Measurements from ENCODE around the gene AIFM2. TPM values are rescaled to one million over a fixed set of nuclear protein-coding genes. Genes with fewer than 3 reads are reported as not detected.
"Not testable (repeated sequence)": the region's sequence is repeated elsewhere in the genome, so short reads cannot be mapped to it uniquely, and the experiment has no call there.

The AIFM2 gene
- total and polyA plus RNA-seq, 5 donors from 2014 or later: 2.0 to 5.5 (median 2.4) TPM

DNA sequence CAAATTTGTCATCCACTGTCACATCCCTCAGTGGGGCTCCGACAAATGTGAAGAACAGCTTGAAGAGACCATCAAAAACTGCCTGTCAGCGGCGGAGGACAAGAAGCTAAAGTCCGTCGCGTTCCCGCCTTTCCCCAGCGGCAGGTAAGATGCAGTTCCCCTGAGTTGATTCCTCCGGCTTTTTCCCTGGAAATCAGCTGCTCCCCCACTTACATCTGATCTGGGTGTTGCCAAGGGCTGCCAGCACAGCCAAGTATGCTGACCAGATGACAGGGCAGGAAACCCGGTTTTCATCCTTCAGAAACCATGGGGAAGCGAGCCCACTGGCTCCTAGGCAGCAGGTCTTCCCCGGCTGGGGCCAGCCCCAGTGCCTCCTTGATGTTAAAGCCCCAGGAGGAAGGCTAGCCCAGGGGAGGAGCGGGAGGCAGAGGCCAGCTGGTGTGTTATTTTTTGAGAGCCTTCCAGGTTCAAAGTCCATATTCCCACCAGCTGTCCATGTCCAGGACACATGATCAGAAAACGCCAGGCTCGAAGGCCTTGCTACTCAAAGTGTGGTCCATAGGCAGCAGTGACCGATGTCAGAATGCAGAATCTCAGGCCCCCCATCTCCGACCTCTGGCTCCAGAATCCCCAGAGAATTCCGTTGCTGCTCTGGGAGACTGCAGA is 23.4 kb downstream of the AIFM2 start:
- no peaks in the 10 kb centered on the region for H3K27me3 Mint-ChIP-seq
- DNase-seq (no peak), ATAC-seq (ENCODE audit: low read depth in 2 of 2) (no peak)
- peaks cover 25% of the 10 kb centered on the region for H3K36me3 Mint-ChIP-seq
- H3K4me3 Mint-ChIP-seq: no peak overlapping the region
- no peak overlapping the region for H3K4me3 ChIP-seq (ENCODE audit: low read depth, low read length)
- peaks cover 0 to 4% (median 1%) of the 10 kb centered on the region in 4 donors for H3K4me1 Mint-ChIP-seq
- H3K27ac Mint-ChIP-seq: no peak overlapping the region
- peaks cover 29% of the 10 kb centered on the region for H3K36me3 ChIP-seq (ENCODE audit: control insufficient read depth, insufficient read depth, low read length)
- H3K27ac ChIP-seq (ENCODE audit: insufficient read depth, low read length, poor library complexity, severe bottlenecking): no peak overlapping the region
- H3K9me3 Mint-ChIP-seq: no peaks in the 10 kb centered on the region
- no peaks in the 10 kb centered on the region for H3K27me3 ChIP-seq (ENCODE audit: control insufficient read depth, insufficient read depth, low read length)
- no peaks in the 10 kb centered on the region for H3K4me1 ChIP-seq (ENCODE audit: control insufficient read depth, insufficient read depth, low read length, poor library complexity, severe bottlenecking)
- no peaks in the 10 kb centered on the region for H3K9me3 ChIP-seq (ENCODE audit: control insufficient read depth in 2 of 2, low read length in 2 of 2)

DNA sequence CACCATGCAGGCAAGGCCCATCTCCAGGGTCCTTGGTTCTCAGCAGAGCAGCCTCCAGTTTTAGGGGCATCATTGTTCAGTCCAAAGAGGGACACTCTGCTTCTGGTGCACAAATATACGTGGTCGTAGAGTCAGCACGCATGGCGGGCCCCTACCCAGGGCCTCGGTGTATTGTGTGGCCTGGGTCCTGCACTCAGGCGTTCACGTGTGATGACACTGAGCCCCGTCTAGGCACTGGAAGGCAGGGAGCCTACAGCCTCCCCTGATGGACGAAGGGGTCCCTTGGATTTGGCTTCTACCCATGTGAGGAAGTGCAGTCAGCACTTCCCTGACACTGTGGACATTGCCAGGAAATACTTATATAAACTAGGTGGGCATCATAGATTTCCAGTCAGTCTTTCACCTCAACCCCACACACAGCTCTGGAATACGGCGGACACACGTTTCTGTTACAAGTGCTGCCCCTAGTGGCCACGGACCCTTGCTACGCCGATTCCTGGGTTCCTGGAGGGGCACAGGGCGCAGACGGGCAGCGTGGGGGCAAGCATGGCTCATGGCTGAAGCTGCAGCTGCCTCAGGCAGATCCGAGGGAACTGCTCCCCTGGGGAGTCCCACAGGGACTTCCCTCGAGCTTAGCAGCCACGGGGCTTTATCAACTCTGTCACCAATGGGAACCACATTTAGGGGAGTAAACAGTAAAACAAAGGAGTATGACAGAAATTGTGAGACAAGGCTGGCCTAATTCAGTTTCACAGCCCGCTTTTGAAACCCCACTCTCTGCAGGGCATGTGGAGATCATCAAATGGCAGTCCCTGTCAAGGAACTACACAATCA is 25.4 kb downstream of the AIFM2 start:
- no peaks in the 10 kb centered on the region for H3K9me3 ChIP-seq (ENCODE audit: control insufficient read depth in 2 of 2, low read length in 2 of 2)
- Mint-ChIP-seq H3K4me3 (no peak overlapping the region), H3K36me3 (peaks cover 18% of the 10 kb centered on the region), H3K27me3 (no peaks in the 10 kb centered on the region), H3K9me3 (no peaks in the 10 kb centered on the region), H3K27ac (peak overlapping the region in 2 of 3 donors; percentile 31 to 60), H3K4me1 (peaks cover 0 to 4% (median 1%) of the 10 kb centered on the region in 4 donors)
- no peak overlapping the region for H3K27ac ChIP-seq (ENCODE audit: insufficient read depth, low read length, poor library complexity, severe bottlenecking)
- no peak for DNase-seq
- no peak overlapping the region for H3K4me3 ChIP-seq (ENCODE audit: low read depth, low read length)
- ATAC-seq (ENCODE audit: low read depth in 2 of 2): no peak
- peaks cover 23% of the 10 kb centered on the region for H3K36me3 ChIP-seq (ENCODE audit: control insufficient read depth, insufficient read depth, low read length)
- no peaks in the 10 kb centered on the region for H3K27me3 ChIP-seq (ENCODE audit: control insufficient read depth, insufficient read depth, low read length)
- no peaks in the 10 kb centered on the region for H3K4me1 ChIP-seq (ENCODE audit: control insufficient read depth, insufficient read depth, low read length, poor library complexity, severe bottlenecking)

DNA sequence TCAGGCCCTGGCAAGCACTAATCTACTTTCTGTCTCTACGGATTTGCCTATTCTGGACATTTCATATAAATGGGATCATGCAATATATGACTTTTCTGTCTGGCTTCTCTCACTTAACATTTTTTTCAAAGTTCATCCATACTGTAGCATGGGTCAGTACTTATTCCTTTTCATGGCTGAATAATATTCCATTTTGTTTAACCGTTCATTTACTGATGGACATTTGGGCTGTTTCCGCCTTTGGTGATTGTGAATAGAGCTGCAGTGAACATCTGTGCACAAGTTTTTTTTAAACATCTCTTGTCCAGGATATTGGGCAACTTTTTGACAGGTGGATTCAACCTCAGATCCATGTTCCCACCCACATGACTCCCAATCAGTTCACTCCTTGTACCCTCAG is 31.0 kb downstream of the AIFM2 start:
- Mint-ChIP-seq H3K4me1 (peaks cover 0 to 6% (median 0%) of the 10 kb centered on the region in 4 donors), H3K27me3 (no peaks in the 10 kb centered on the region), H3K4me3 (no peak overlapping the region), H3K36me3 (peaks cover 36% of the 10 kb centered on the region), H3K27ac (no peak overlapping the region), H3K9me3 (peaks cover 0 to 1% (median 0%) of the 10 kb centered on the region in 7 donors)
- Histone ChIP-seq H3K27ac (ENCODE audit: insufficient read depth, low read length, poor library complexity, severe bottlenecking) (no peak overlapping the region), H3K36me3 (ENCODE audit: control insufficient read depth, insufficient read depth, low read length) (peaks cover 27% of the 10 kb centered on the region), H3K9me3 (ENCODE audit: control insufficient read depth in 2 of 2, low read length in 2 of 2) (no peaks in the 10 kb centered on the region), H3K4me3 (ENCODE audit: low read depth, low read length) (no peak overlapping the region), H3K27me3 (ENCODE audit: control insufficient read depth, insufficient read depth, low read length) (no peaks in the 10 kb centered on the region), H3K4me1 (ENCODE audit: control insufficient read depth, insufficient read depth, low read length, poor library complexity, severe bottlenecking) (no peaks in the 10 kb centered on the region)
- DNase-seq (no peak), ATAC-seq (ENCODE audit: low read depth in 2 of 2) (no peak)

DNA sequence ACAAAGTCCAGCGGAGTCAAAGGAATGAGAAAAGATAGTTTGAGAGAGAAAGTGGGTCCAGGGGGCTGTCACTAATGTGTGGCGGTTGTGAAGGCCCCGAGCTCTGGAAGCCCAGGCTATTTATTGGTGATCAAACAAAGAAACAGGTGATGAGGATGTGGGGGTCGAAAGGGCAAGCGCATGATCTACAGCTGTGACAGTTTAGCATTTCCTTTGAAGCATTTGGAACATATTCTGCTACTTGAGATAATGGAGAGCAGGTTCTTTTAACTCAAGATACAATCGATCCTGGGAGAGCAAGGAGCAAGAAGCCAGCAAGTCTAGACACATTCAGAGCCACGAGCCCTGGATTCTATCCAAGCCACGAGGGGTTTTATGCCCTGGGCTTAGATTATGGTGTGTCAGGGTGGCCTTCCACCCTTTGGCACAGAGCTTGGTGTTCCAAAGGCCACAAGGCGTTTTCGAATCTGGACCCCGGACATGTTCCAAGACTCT is 31.5 kb downstream of the AIFM2 start:
- DNase-seq: not testable (repeated sequence)
- H3K27ac Mint-ChIP-seq: peak overlapping the region in 1 of 3 donors; percentile 54

DNA sequence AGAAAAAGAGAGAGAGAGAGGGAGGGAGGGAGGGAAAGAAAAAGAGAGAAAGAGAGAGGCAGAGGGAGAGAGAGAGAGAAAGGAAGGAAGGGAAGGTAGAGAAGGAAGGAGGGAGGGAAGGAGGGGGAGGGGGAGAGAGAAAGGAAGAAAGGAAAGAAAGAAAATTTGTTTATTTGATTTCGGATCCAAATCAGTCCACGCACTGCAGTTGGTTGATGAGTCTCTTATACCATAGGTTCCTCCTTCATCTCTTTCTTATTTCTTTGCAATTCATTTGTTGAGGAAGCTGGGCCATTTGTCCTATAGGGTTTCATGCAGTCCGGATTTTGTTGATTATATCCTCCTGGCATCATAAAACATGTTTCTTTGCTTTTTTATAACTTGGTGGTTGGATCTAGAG is 34.4 kb downstream of the AIFM2 start:
- Histone ChIP-seq H3K36me3 (ENCODE audit: control insufficient read depth, insufficient read depth, low read length) (peaks cover 30% of the 10 kb centered on the region), H3K9me3 (ENCODE audit: control insufficient read depth in 2 of 2, low read length in 2 of 2) (no peaks in the 10 kb centered on the region), H3K4me1 (ENCODE audit: control insufficient read depth, insufficient read depth, low read length, poor library complexity, severe bottlenecking) (peaks cover 12% of the 10 kb centered on the region), H3K4me3 (ENCODE audit: low read depth, low read length) (no peak overlapping the region), H3K27ac (ENCODE audit: insufficient read depth, low read length, poor library complexity, severe bottlenecking) (no peak overlapping the region), H3K27me3 (ENCODE audit: control insufficient read depth, insufficient read depth, low read length) (no peaks in the 10 kb centered on the region)
- H3K27me3 Mint-ChIP-seq: no peaks in the 10 kb centered on the region
- H3K4me1 Mint-ChIP-seq: peaks cover 3 to 32% (median 16%) of the 10 kb centered on the region in 4 donors
- no peak overlapping the region for H3K27ac Mint-ChIP-seq
- no peak for DNase-seq
- H3K4me3 Mint-ChIP-seq: no peak overlapping the region
- H3K36me3 Mint-ChIP-seq: peaks cover 33% of the 10 kb centered on the region
- peaks cover 0 to 1% (median 0%) of the 10 kb centered on the region in 7 donors for H3K9me3 Mint-ChIP-seq
- ATAC-seq (ENCODE audit: low read depth in 2 of 2): no peak

More for the DNA sequence above, 31.5 kb downstream of the AIFM2 start:
- not testable (repeated sequence) for H3K4me1 Mint-ChIP-seq; H3K4me3 ChIP-seq (ENCODE audit: low read depth, low read length); H3K27me3 ChIP-seq (ENCODE audit: control insufficient read depth, insufficient read depth, low read length); H3K4me1 ChIP-seq (ENCODE audit: control insufficient read depth, insufficient read depth, low read length, poor library complexity, severe bottlenecking); H3K9me3 Mint-ChIP-seq; H3K27me3 Mint-ChIP-seq; H3K27ac ChIP-seq (ENCODE audit: insufficient read depth, low read length, poor library complexity, severe bottlenecking); ATAC-seq (ENCODE audit: low read depth in 2 of 2); H3K9me3 ChIP-seq (ENCODE audit: control insufficient read depth in 2 of 2, low read length in 2 of 2); H3K4me3 Mint-ChIP-seq
- H3K36me3 ChIP-seq (ENCODE audit: control insufficient read depth, insufficient read depth, low read length): peaks cover 27% of the 10 kb centered on the region
- H3K36me3 Mint-ChIP-seq: peaks cover 40% of the 10 kb centered on the region

DNA sequence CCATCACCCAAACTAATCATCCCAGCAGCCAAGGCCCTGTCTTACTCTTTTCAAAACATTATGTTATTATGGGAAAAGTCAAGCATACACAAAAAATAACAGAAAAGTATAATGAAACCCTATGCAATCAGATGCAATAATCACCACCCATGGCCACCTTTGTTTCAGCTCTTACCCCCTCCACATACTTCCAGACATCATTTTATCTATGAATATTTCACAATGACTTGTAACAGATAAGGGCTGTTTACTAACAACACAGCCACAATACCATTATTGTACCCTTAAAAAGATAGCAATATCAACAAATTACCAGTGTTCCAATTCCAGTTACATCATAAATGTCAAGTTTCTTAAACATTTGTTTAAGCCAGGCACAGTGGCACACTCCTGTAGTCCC is 35.2 kb downstream of the AIFM2 start:
- Histone ChIP-seq H3K9me3 (ENCODE audit: control insufficient read depth in 2 of 2, low read length in 2 of 2) (no peaks in the 10 kb centered on the region), H3K27ac (ENCODE audit: insufficient read depth, low read length, poor library complexity, severe bottlenecking) (no peak overlapping the region), H3K4me3 (ENCODE audit: low read depth, low read length) (no peak overlapping the region), H3K4me1 (ENCODE audit: control insufficient read depth, insufficient read depth, low read length, poor library complexity, severe bottlenecking) (peaks cover 20% of the 10 kb centered on the region), H3K27me3 (ENCODE audit: control insufficient read depth, insufficient read depth, low read length) (no peaks in the 10 kb centered on the region), H3K36me3 (ENCODE audit: control insufficient read depth, insufficient read depth, low read length) (peaks cover 30% of the 10 kb centered on the region)
- Mint-ChIP-seq H3K4me3 (no peak overlapping the region), H3K4me1 (peaks cover 3 to 39% (median 21%) of the 10 kb centered on the region in 4 donors), H3K27ac (peak overlapping the region in 1 of 3 donors; percentile 72), H3K36me3 (peaks cover 33% of the 10 kb centered on the region), H3K27me3 (no peaks in the 10 kb centered on the region), H3K9me3 (peaks cover 0 to 1% (median 0%) of the 10 kb centered on the region in 7 donors)
- ATAC-seq (ENCODE audit: low read depth in 2 of 2) (no peak), DNase-seq (no peak)

DNA sequence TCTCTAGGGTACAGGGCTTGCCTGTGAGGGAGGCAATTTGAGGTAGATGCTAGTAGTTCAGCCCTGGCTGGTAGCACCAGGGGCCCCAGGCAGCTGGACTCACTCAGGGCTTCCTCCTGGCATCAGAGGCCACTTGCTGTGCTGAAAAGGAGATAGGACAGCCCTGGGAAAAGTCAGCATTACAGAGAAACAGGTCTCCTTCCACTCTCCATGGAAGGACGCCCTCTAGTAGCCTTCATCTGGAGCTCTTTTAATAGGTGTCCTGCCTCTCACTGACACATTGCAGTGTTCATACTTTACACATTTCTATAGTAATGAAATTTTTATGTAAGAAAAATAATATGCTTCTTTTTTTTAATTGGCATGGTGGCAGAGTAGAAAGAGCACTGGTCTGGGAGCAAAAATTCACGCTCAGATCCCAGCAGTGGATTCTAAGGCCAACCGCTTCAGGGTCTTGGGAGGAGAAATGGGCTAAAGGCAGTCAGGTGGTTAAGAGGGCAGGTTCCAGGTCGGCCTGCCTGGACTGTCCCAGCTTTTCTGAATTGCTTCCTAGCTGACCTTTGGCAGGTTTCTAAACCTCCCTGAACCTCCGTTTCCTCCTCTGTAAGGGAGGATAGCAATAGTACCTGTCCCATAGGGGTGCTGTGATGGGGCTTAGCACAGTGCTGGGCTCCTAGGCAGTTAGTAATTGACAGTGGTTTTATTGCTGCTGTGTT is 35.8 kb downstream of the AIFM2 start:
- no peaks in the 10 kb centered on the region for H3K27me3 Mint-ChIP-seq
- Histone ChIP-seq H3K27ac (ENCODE audit: insufficient read depth, low read length, poor library complexity, severe bottlenecking) (no peak overlapping the region), H3K36me3 (ENCODE audit: control insufficient read depth, insufficient read depth, low read length) (peaks cover 28% of the 10 kb centered on the region), H3K27me3 (ENCODE audit: control insufficient read depth, insufficient read depth, low read length) (no peaks in the 10 kb centered on the region), H3K4me1 (ENCODE audit: control insufficient read depth, insufficient read depth, low read length, poor library complexity, severe bottlenecking) (peaks cover 26% of the 10 kb centered on the region), H3K9me3 (ENCODE audit: control insufficient read depth in 2 of 2, low read length in 2 of 2) (no peaks in the 10 kb centered on the region), H3K4me3 (ENCODE audit: low read depth, low read length) (no peak overlapping the region)
- H3K27ac Mint-ChIP-seq: no peak overlapping the region
- no peak overlapping the region for H3K4me3 Mint-ChIP-seq
- H3K36me3 Mint-ChIP-seq: peaks cover 30% of the 10 kb centered on the region
- H3K9me3 Mint-ChIP-seq: peaks cover 0 to 1% (median 0%) of the 10 kb centered on the region in 7 donors
- DNase-seq (no peak), ATAC-seq (ENCODE audit: low read depth in 2 of 2) (no peak)
- H3K4me1 Mint-ChIP-seq: peaks cover 5 to 45% (median 24%) of the 10 kb centered on the region in 4 donors
